NCI-H1092 (cell line): ENCODE results near the gene CDX1.

Source experiments
- DNase-seq: peaks from one replicate; lab custom pipeline; 2025; lab: John Stamatoyannopoulos, UW

CDX1 gene

GRCh38 chr5:150163547-150164059, 3.0 kb upstream of the CDX1 start:
- no peak for DNase-seq

- no peak for DNase-seq
These were observed 2.2 kb upstream of the CDX1 start for GRCh38 chr5:150164211-150164980.

- DNase-seq: no peak
These were observed 435 bp upstream of the CDX1 start for GRCh38 chr5:150166037-150166649.

- no peak for DNase-seq
These were observed 903 bp downstream of the CDX1 start for GRCh38 chr5:150167512-150167850.

GRCh38 chr5:150167908-150168307, 1.3 kb downstream of the CDX1 start:
- DNase-seq: no peak

GRCh38 chr5:150168864-150169263, 2.3 kb downstream of the CDX1 start:
- no peak for DNase-seq

- DNase-seq: no peak
These were observed 5.6 kb downstream of the CDX1 start for GRCh38 chr5:150172145-150172544.

GRCh38 chr5:150172556-150172955, 6.0 kb downstream of the CDX1 start:
- DNase-seq: no peak

- DNase-seq: no peak
These were observed 6.6 kb downstream of the CDX1 start for GRCh38 chr5:150173161-150173560.

GRCh38 chr5:150174285-150174684, 7.7 kb downstream of the CDX1 start:
- DNase-seq: no peak

GRCh38 chr5:150175076-150175475, 8.5 kb downstream of the CDX1 start:
- DNase-seq: no peak

- no peak for DNase-seq
These were observed 9.0 kb downstream of the CDX1 start for GRCh38 chr5:150175536-150175935.

- no peak for DNase-seq
These were observed 10.3 kb downstream of the CDX1 start for GRCh38 chr5:150176745-150177477.

- no peak for DNase-seq
These were observed 11.1 kb downstream of the CDX1 start for GRCh38 chr5:150177721-150178120.

- DNase-seq: no peak
These were observed 11.7 kb downstream of the CDX1 start for GRCh38 chr5:150178262-150178661.

- DNase-seq: no peak
These were observed 12.5 kb downstream of the CDX1 start for GRCh38 chr5:150179019-150179620.

- DNase-seq: no peak
These were observed 13.9 kb downstream of the CDX1 start for GRCh38 chr5:150180241-150181026.

GRCh38 chr5:150181027-150181426, 14.4 kb downstream of the CDX1 start:
- DNase-seq: no peak

- no peak for DNase-seq
These were observed 15.4 kb downstream of the CDX1 start for GRCh38 chr5:150181766-150182545.

GRCh38 chr5:150182774-150183173, 16.2 kb downstream of the CDX1 start:
- no peak for DNase-seq

- no peak for DNase-seq
These were observed 16.9 kb downstream of the CDX1 start for GRCh38 chr5:150183436-150183835.
